Stimulated activated CD8-positive, alpha-beta memory T cell treated with anti-CD3 and anti-CD28 coated beads, Interleukin-15, amount 100 ng/mL, for 1 hour (primary cell): ENCODE measurements around the gene WWOX.
"Not testable (repeated sequence)": the region's sequence is repeated elsewhere in the genome, so short reads cannot be mapped to it uniquely, and the experiment has no call there.

Experiments
- DNase-seq: peaks from one replicate; pipeline ENCODE4 v3.0.0-alpha.2; 2020; ENCODE audit warnings: low read depth

Gene WWOX

GRCh38 chr16:79217375-79218011 is 1118.0 kb downstream of the WWOX start:
- DNase-seq = no peak

- no peak for DNase-seq
Measured at GRCh38 chr16:79218351-79218750, 1118.9 kb downstream of the WWOX start.

- not testable (repeated sequence) for DNase-seq
Measured at GRCh38 chr16:79225994-79226393, 1126.5 kb downstream of the WWOX start.

GRCh38 chr16:79229361-79229760 is 1129.9 kb downstream of the WWOX start:
- no peak for DNase-seq

- DNase-seq = not testable (repeated sequence)
Measured at GRCh38 chr16:79245700-79246099, 1146.2 kb downstream of the WWOX start.

GRCh38 chr16:79247386-79247785 is 1147.9 kb downstream of the WWOX start:
- DNase-seq = no peak

GRCh38 chr16:79248351-79248750 is 1148.9 kb downstream of the WWOX start:
- DNase-seq = no peak

- no peak for DNase-seq
Measured at GRCh38 chr16:79250502-79251098, 1151.1 kb downstream of the WWOX start.

- DNase-seq = no peak
Measured at GRCh38 chr16:79253100-79253631, 1153.7 kb downstream of the WWOX start.

GRCh38 chr16:79257953-79258490 is 1158.6 kb downstream of the WWOX start:
- no peak for DNase-seq

- not testable (repeated sequence) for DNase-seq
Measured at GRCh38 chr16:79260890-79261289, 1161.4 kb downstream of the WWOX start.

- no peak for DNase-seq
Measured at GRCh38 chr16:79261481-79261940, 1162.1 kb downstream of the WWOX start.

GRCh38 chr16:79261944-79262552 is 1162.6 kb downstream of the WWOX start:
- no peak for DNase-seq
